ENCODE data around the gene TOP1.
A peak's percentile ranks its signal among the peaks of the same experiment; 100 is the strongest.

The TOP1 gene

GRCh38 chr20:41170386-41171105 is 141.9 kb downstream of the TOP1 start:
- peak; percentile 1 for DNase-seq

DNA sequence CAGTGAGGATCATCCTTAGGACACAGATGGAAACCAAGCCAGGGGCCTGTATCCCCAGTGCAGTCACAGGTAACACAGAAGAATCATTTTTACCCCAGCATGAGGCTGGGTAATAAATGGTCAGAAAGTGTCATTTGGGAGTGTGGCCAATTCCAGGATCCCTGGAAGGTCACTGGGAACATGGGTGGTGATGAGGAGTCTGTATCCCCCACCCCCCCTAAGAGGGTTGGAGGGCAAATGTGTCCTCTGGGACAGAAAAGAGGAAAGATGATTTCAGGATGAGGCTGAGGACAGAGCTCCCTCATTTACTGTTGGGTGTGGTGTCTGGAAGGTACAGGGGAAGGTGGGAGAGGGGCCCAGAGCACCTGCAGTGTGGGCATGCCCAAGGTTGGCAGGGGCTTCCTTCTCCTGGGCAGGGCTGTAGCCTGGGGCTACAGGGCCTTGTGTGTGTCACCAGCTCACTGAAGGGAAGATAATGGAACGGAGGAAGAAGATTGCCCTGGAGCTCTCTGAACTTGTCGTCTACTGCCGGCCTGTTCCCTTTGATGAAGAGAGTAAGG is 143.2 kb downstream of the TOP1 start:
- DNase-seq = peak; percentile 1

DNA sequence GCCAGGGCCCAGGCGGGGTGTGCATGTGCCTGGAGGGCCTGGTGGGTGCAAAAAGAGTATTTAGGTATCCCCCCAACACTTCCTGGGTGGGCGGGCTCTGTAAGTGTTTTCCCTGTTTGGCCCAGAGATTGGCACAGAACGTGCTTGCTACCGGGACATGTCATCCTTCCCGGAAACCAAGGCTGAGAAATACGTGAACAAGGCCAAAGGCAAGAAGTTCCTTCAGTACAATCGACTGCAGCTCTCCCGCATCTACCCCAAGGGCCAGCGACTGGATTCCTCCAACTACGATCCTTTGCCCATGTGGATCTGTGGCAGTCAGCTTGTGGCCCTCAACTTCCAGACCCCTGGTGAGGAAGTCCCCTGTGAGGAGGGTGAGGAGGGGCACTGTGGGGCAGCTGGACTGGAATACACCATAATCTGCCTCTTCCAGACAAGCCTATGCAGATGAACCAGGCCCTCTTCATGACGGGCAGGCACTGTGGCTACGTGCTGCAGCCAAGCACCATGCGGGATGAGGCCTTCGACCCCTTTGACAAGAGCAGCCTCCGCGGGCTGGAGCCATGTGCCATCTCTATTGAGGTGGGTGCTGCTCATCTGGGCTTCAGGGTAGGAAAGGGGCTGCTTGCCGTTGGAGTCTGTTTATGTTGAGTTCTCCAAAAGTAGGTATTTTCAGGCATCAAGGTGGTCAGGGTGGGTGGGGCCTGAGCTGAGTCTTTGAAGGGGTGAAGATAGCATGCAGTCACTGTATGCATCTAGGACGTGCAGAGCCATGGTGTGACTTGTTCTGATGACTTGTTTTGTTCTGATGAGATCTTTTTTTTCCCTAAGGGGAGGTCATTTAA is 143.9 kb downstream of the TOP1 start:
- DNase-seq = peak; percentile 2

DNA sequence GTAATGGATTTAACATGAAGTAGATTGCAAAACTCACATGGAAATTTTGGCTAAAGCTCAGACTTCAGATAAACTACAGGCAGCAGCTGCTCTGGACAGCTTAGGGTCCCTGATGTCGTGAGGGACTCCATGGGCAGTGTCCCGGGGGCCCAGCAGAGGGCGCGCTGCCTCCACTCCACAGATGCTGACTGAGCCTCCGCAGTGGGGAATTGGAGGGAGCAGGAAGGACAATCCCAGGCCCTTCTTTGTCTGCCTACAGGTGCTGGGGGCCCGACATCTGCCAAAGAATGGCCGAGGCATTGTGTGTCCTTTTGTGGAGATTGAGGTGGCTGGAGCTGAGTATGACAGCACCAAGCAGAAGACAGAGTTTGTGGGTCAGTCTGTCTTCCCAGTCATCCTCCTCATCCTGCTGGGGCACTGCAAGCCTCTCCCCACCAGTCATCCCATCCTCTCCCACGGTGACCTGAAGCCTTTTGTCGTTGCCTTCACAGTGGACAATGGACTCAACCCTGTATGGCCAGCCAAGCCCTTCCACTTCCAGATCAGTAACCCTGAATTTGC is 144.6 kb downstream of the TOP1 start:
- peak; percentile 75 for DNase-seq

- peak; percentile 1 for DNase-seq
Measured at GRCh38 chr20:41173791-41174341, 145.2 kb downstream of the TOP1 start.
